ENCODE results near the gene DNAJC5.
"Not testable (repeated sequence)": the region's sequence is repeated elsewhere in the genome, so short reads cannot be mapped to it uniquely, and the experiment has no call there.

DNAJC5 gene

GRCh38 chr20:63908008-63908682 lies 13.2 kb downstream of the DNAJC5 start:
- no peak overlapping the region for H3K4me3 ChIP-seq (replicated peaks; ENCODE audit: insufficient read depth, low read length)
- TF ChIP-seq CTCF (IDR thresholded peaks at IDR 0.05; ENCODE audit: insufficient read depth, low read length) (no peak), SPI1 (IDR thresholded peaks at IDR 0.05; ENCODE audit: borderline replicate concordance, low read depth) (no peak), POLR2AphosphoS5 (IDR thresholded peaks at IDR 0.05; ENCODE audit: low read depth) (no peak; the same call in 1 of the 2 replicates), GABPA (IDR thresholded peaks at IDR 0.05; ENCODE audit: low read depth) (no peak), REST (IDR thresholded peaks at IDR 0.05; ENCODE audit: insufficient replicate concordance, low read depth) (no peak)
- peak overlapping the region; percentile 88 for H3K27ac ChIP-seq (replicated peaks)
- DNase-seq (ENCODE audit: low read depth in 1 of 2, low spot score in 1 of 2) = no peak
- H3K27me3 ChIP-seq (ENCODE audit: insufficient read depth, poor library complexity, severe bottlenecking) = no peaks in the 10 kb centered on the region

- TF ChIP-seq GABPA (IDR thresholded peaks at IDR 0.05; ENCODE audit: low read depth) = no peak
- 0 out of 2 replicates have a peak, but pooled peaks have one; percentile 28 for TF ChIP-seq SPI1 (IDR thresholded peaks at IDR 0.05; ENCODE audit: borderline replicate concordance, low read depth)
- DNase-seq (ENCODE audit: low read depth in 1 of 2, low spot score in 1 of 2) = no peak
- Histone ChIP-seq H3K27me3 (ENCODE audit: insufficient read depth, poor library complexity, severe bottlenecking) (no peaks in the 10 kb centered on the region), H3K27ac (replicated peaks) (peak overlapping the region; percentile 21), H3K4me3 (replicated peaks; ENCODE audit: insufficient read depth, low read length) (no peak overlapping the region)
Measured at GRCh38 chr20:63911176-63911575, 16.2 kb downstream of the DNAJC5 start.

GRCh38 chr20:63913768-63914167 lies 18.8 kb downstream of the DNAJC5 start:
- Histone ChIP-seq H3K4me3 (replicated peaks; ENCODE audit: insufficient read depth, low read length) (no peak overlapping the region), H3K27ac (replicated peaks) (no peak overlapping the region), H3K27me3 (ENCODE audit: insufficient read depth, poor library complexity, severe bottlenecking) (no peaks in the 10 kb centered on the region)
- DNase-seq (ENCODE audit: low read depth in 1 of 2, low spot score in 1 of 2) = no peak
- TF ChIP-seq CTCF (IDR thresholded peaks at IDR 0.05; ENCODE audit: insufficient read depth, low read length) (no peak), GABPA (IDR thresholded peaks at IDR 0.05; ENCODE audit: low read depth) (no peak), POLR2AphosphoS5 (IDR thresholded peaks at IDR 0.05; ENCODE audit: low read depth) (no peak), SPI1 (IDR thresholded peaks at IDR 0.05; ENCODE audit: borderline replicate concordance, low read depth) (no peak), REST (IDR thresholded peaks at IDR 0.05; ENCODE audit: insufficient replicate concordance, low read depth) (no peak)

- TF ChIP-seq POLR2AphosphoS5 (IDR thresholded peaks at IDR 0.05; ENCODE audit: low read depth) = no peak
- H3K27me3 ChIP-seq (ENCODE audit: insufficient read depth, poor library complexity, severe bottlenecking) = no peaks in the 10 kb centered on the region
- no peak for DNase-seq (ENCODE audit: low read depth in 1 of 2, low spot score in 1 of 2)
- H3K4me3 ChIP-seq (replicated peaks; ENCODE audit: insufficient read depth, low read length) = no peak overlapping the region
- no peak overlapping the region for H3K27ac ChIP-seq (replicated peaks)
Measured at GRCh38 chr20:63915471-63915870, 20.5 kb downstream of the DNAJC5 start.

- DNase-seq (ENCODE audit: low read depth in 1 of 2, low spot score in 1 of 2); H3K27me3 ChIP-seq (ENCODE audit: insufficient read depth, poor library complexity, severe bottlenecking); H3K4me3 ChIP-seq (replicated peaks; ENCODE audit: insufficient read depth, low read length): not testable (repeated sequence)
- H3K27ac ChIP-seq (replicated peaks) = peak overlapping the region; percentile 36; the same call in 1 of the 2 replicates
Measured at GRCh38 chr20:63916371-63916939, 21.5 kb downstream of the DNAJC5 start.
